Activated naive CD8-positive, alpha-beta T cell treated with anti-CD3 and anti-CD28 coated beads for 36 hours (primary cell): ENCODE data around the gene GFOD1. TPM values are rescaled to one million over a fixed set of nuclear protein-coding genes. Genes with fewer than 3 reads are reported as not detected.

ENCODE experiments used
- DNase-seq: peaks from one replicate; pipeline ENCODE4 v3.0.0; 2021
- H3K27ac Mint-ChIP-seq: one replicate; pipeline ENCODE4 v1.8.0; 2022; ENCODE audit warnings: mild to moderate bottlenecking, moderate library complexity, mixed read lengths
- H3K27me3 Mint-ChIP-seq: one replicate; pipeline ENCODE4 v1.8.0; 2022; ENCODE audit warnings: mild to moderate bottlenecking, mixed read lengths
- H3K36me3 Mint-ChIP-seq: one replicate; pipeline ENCODE4 v1.8.0; 2021; ENCODE audit warnings: mild to moderate bottlenecking, mixed read lengths
- H3K4me1 Mint-ChIP-seq: one replicate; pipeline ENCODE4 v1.8.0; 2021; ENCODE audit warnings: mixed read lengths
- H3K4me3 Mint-ChIP-seq: one replicate; pipeline ENCODE4 v1.8.0; 2022; ENCODE audit warnings: mild to moderate bottlenecking, moderate library complexity, mixed read lengths
- H3K9me3 Mint-ChIP-seq: one replicate; pipeline ENCODE4 v1.8.0; 2022; ENCODE audit warnings: mixed read lengths
- total RNA-seq, 2 experiments: library from RNA; stranded (reverse); gene quantifications; one replicate each; pipeline ENCODE4 v1.2.3, GENCODE V29; 2021

Gene GFOD1
- total RNA-seq, 2 experiments from 2014 or later = 12.8 to 13.0 TPM

- H3K4me1 Mint-ChIP-seq = peaks cover 61% of the 10 kb centered on the region
- peak overlapping the region; percentile 97 for H3K27ac Mint-ChIP-seq
- H3K4me3 Mint-ChIP-seq = no peak overlapping the region
- no peaks in the 10 kb centered on the region for H3K27me3 Mint-ChIP-seq
- peaks cover 17% of the 10 kb centered on the region for H3K36me3 Mint-ChIP-seq
- no peaks in the 10 kb centered on the region for H3K9me3 Mint-ChIP-seq
- DNase-seq = no peak
Observed at GRCh38 chr6:13425943-13426931, 61.2 kb downstream of the GFOD1 start.

- Mint-ChIP-seq H3K27ac (peak overlapping the region; percentile 97), H3K9me3 (no peaks in the 10 kb centered on the region), H3K27me3 (no peaks in the 10 kb centered on the region), H3K36me3 (peaks cover 13% of the 10 kb centered on the region), H3K4me3 (no peak overlapping the region), H3K4me1 (peaks cover 59% of the 10 kb centered on the region)
- no peak for DNase-seq
Observed at GRCh38 chr6:13425270-13425873, 62.0 kb downstream of the GFOD1 start.

- no peak overlapping the region for H3K4me3 Mint-ChIP-seq
- no peaks in the 10 kb centered on the region for H3K9me3 Mint-ChIP-seq
- H3K27ac Mint-ChIP-seq = no peak overlapping the region
- peaks cover 24% of the 10 kb centered on the region for H3K36me3 Mint-ChIP-seq
- H3K27me3 Mint-ChIP-seq = peaks cover 5% of the 10 kb centered on the region
- DNase-seq = no peak
- H3K4me1 Mint-ChIP-seq = peaks cover 55% of the 10 kb centered on the region
Observed at GRCh38 chr6:13423252-13423651, 64.1 kb downstream of the GFOD1 start.

GRCh38 chr6:13422681-13423221 is 64.6 kb downstream of the GFOD1 start:
- Mint-ChIP-seq H3K27me3 (peaks cover 8% of the 10 kb centered on the region), H3K4me3 (no peak overlapping the region), H3K9me3 (no peaks in the 10 kb centered on the region), H3K36me3 (peaks cover 24% of the 10 kb centered on the region), H3K4me1 (peaks cover 51% of the 10 kb centered on the region), H3K27ac (no peak overlapping the region)
- no peak for DNase-seq

- peaks cover 26% of the 10 kb centered on the region for H3K36me3 Mint-ChIP-seq
- H3K4me3 Mint-ChIP-seq = no peak overlapping the region
- no peaks in the 10 kb centered on the region for H3K9me3 Mint-ChIP-seq
- peaks cover 40% of the 10 kb centered on the region for H3K4me1 Mint-ChIP-seq
- no peak for DNase-seq
- no peak overlapping the region for H3K27ac Mint-ChIP-seq
- H3K27me3 Mint-ChIP-seq = peaks cover 8% of the 10 kb centered on the region
Observed at GRCh38 chr6:13421425-13422059, 65.9 kb downstream of the GFOD1 start.

- DNase-seq = no peak
- Mint-ChIP-seq H3K27me3 (peaks cover 8% of the 10 kb centered on the region), H3K27ac (no peak overlapping the region), H3K4me3 (no peak overlapping the region), H3K9me3 (no peaks in the 10 kb centered on the region), H3K36me3 (peaks cover 31% of the 10 kb centered on the region), H3K4me1 (peaks cover 28% of the 10 kb centered on the region)
Observed at GRCh38 chr6:13420269-13420668, 67.1 kb downstream of the GFOD1 start.

GRCh38 chr6:13419422-13420195 is 67.8 kb downstream of the GFOD1 start:
- H3K27me3 Mint-ChIP-seq = peaks cover 8% of the 10 kb centered on the region
- peaks cover 32% of the 10 kb centered on the region for H3K36me3 Mint-ChIP-seq
- H3K27ac Mint-ChIP-seq = peak overlapping the region; percentile 53
- DNase-seq = no peak
- H3K4me1 Mint-ChIP-seq = peaks cover 25% of the 10 kb centered on the region
- peak overlapping the region; percentile 40 for H3K4me3 Mint-ChIP-seq
- no peaks in the 10 kb centered on the region for H3K9me3 Mint-ChIP-seq

- Mint-ChIP-seq H3K27ac (no peak overlapping the region), H3K9me3 (no peaks in the 10 kb centered on the region), H3K4me3 (no peak overlapping the region), H3K4me1 (peaks cover 25% of the 10 kb centered on the region), H3K36me3 (peaks cover 31% of the 10 kb centered on the region), H3K27me3 (peaks cover 8% of the 10 kb centered on the region)
- no peak for DNase-seq
Observed at GRCh38 chr6:13418844-13419243, 68.6 kb downstream of the GFOD1 start.

GRCh38 chr6:13417954-13418353 is 69.4 kb downstream of the GFOD1 start:
- H3K27me3 Mint-ChIP-seq = peaks cover 8% of the 10 kb centered on the region
- H3K4me1 Mint-ChIP-seq = peaks cover 25% of the 10 kb centered on the region
- no peak for DNase-seq
- no peaks in the 10 kb centered on the region for H3K9me3 Mint-ChIP-seq
- H3K4me3 Mint-ChIP-seq = no peak overlapping the region
- no peak overlapping the region for H3K27ac Mint-ChIP-seq
- peaks cover 26% of the 10 kb centered on the region for H3K36me3 Mint-ChIP-seq

- H3K4me1 Mint-ChIP-seq = peaks cover 24% of the 10 kb centered on the region
- H3K9me3 Mint-ChIP-seq = no peaks in the 10 kb centered on the region
- no peak for DNase-seq
- H3K36me3 Mint-ChIP-seq = peaks cover 24% of the 10 kb centered on the region
- H3K4me3 Mint-ChIP-seq = no peak overlapping the region
- H3K27ac Mint-ChIP-seq = no peak overlapping the region
- H3K27me3 Mint-ChIP-seq = peaks cover 8% of the 10 kb centered on the region
Observed at GRCh38 chr6:13417431-13417830, 70.0 kb downstream of the GFOD1 start.

- Mint-ChIP-seq H3K4me1 (peaks cover 10% of the 10 kb centered on the region), H3K9me3 (no peaks in the 10 kb centered on the region), H3K27ac (no peak overlapping the region), H3K27me3 (peaks cover 8% of the 10 kb centered on the region), H3K36me3 (peaks cover 22% of the 10 kb centered on the region), H3K4me3 (no peak overlapping the region)
- no peak for DNase-seq
Observed at GRCh38 chr6:13415283-13415682, 72.1 kb downstream of the GFOD1 start.

GRCh38 chr6:13413900-13414555 is 73.4 kb downstream of the GFOD1 start:
- H3K9me3 Mint-ChIP-seq = no peaks in the 10 kb centered on the region

GRCh38 chr6:13413466-13413862 is 73.9 kb downstream of the GFOD1 start:
- H3K27me3 Mint-ChIP-seq = peaks cover 2% of the 10 kb centered on the region
- H3K27ac Mint-ChIP-seq = no peak overlapping the region
- no peak overlapping the region for H3K4me3 Mint-ChIP-seq
- no peaks in the 10 kb centered on the region for H3K4me1 Mint-ChIP-seq
- DNase-seq = no peak
- H3K36me3 Mint-ChIP-seq = peaks cover 11% of the 10 kb centered on the region
- H3K9me3 Mint-ChIP-seq = no peaks in the 10 kb centered on the region

More at GRCh38 chr6:13413900-13414555, 73.4 kb downstream of the GFOD1 start:
- Mint-ChIP-seq H3K27ac (no peak overlapping the region), H3K36me3 (peaks cover 11% of the 10 kb centered on the region), H3K4me1 (no peaks in the 10 kb centered on the region), H3K27me3 (peaks cover 2% of the 10 kb centered on the region), H3K4me3 (no peak overlapping the region)
- DNase-seq = no peak
